Activated T-helper 2 cell treated with anti-CD3 and anti-CD28 coated beads, Interferon-gamma antibody, Interleukin-2, Interleukin-4, amounts not matched to agents 10 μg/mL and 5 μg/mL and 100 μg/mL, durations not matched to agents 14 hours and 24 hours and 36 hours (primary cell): Measurements from ENCODE around the gene DENND1A. TPM values are rescaled to one million over a fixed set of nuclear protein-coding genes. Genes with fewer than 3 reads are reported as not detected.

ENCODE experiments used
- DNase-seq: peaks from one replicate; pipeline ENCODE4 v3.0.0; 2021; ENCODE audit warnings: low spot score
- H3K27ac Mint-ChIP-seq: one replicate; pipeline ENCODE4 v1.8.0; 2021; ENCODE audit warnings: mixed read lengths
- H3K27me3 Mint-ChIP-seq: one replicate; pipeline ENCODE4 v1.8.0; 2021; ENCODE audit warnings: low read depth, mixed read lengths
- H3K36me3 Mint-ChIP-seq: one replicate; pipeline ENCODE4 v1.8.0; 2021; ENCODE audit warnings: low read depth, mixed read lengths
- H3K4me1 Mint-ChIP-seq: one replicate; pipeline ENCODE4 v1.8.0; 2021; ENCODE audit warnings: low read depth, mixed read lengths
- H3K4me3 Mint-ChIP-seq: one replicate; pipeline ENCODE4 v1.8.0; 2021; ENCODE audit warnings: low read depth, mild to moderate bottlenecking, moderate library complexity, mixed read lengths
- H3K9me3 Mint-ChIP-seq: one replicate; pipeline ENCODE4 v1.8.0; 2021; ENCODE audit warnings: mixed read lengths
- intact Hi-C: fragments of 100-400 bp; cut with micrococcal nuclease; formaldehyde crosslinking; loops from one replicate; pipeline ENCODE4 v1.15.1; 2023
- total RNA-seq: library from RNA; stranded (reverse); gene quantifications from 2 replicates; pipeline ENCODE4 v1.2.3, GENCODE V29; 2022

DENND1A gene
- total RNA-seq, 1 donor from 2014 or later = 20.0 TPM

- intact Hi-C loops = no loop called here
- no peaks in the 10 kb centered on the region for H3K4me1 Mint-ChIP-seq
Measured at GRCh38 chr9:123423311-123423640, 506.6 kb downstream of the DENND1A start.

GRCh38 chr9:123422635-123423310 is 507.2 kb downstream of the DENND1A start:
- no peaks in the 10 kb centered on the region for H3K36me3 Mint-ChIP-seq
- no peak overlapping the region for H3K27ac Mint-ChIP-seq
- no peaks in the 10 kb centered on the region for H3K9me3 Mint-ChIP-seq
- no peaks in the 10 kb centered on the region for H3K4me1 Mint-ChIP-seq
- no peaks in the 10 kb centered on the region for H3K27me3 Mint-ChIP-seq
- no peak overlapping the region for H3K4me3 Mint-ChIP-seq
- no peak for DNase-seq
- intact Hi-C loops = no loop called here

More at GRCh38 chr9:123423311-123423640, 506.6 kb downstream of the DENND1A start:
- Mint-ChIP-seq H3K27me3 (no peaks in the 10 kb centered on the region), H3K4me3 (no peak overlapping the region), H3K9me3 (no peaks in the 10 kb centered on the region), H3K36me3 (no peaks in the 10 kb centered on the region), H3K27ac (no peak overlapping the region)
- no peak for DNase-seq

GRCh38 chr9:123421801-123422455 is 508.0 kb downstream of the DENND1A start:
- no peaks in the 10 kb centered on the region for H3K4me1 Mint-ChIP-seq
- no peak for DNase-seq
- H3K36me3 Mint-ChIP-seq = no peaks in the 10 kb centered on the region
- no peaks in the 10 kb centered on the region for H3K9me3 Mint-ChIP-seq
- H3K27ac Mint-ChIP-seq = no peak overlapping the region
- H3K4me3 Mint-ChIP-seq = no peak overlapping the region
- intact Hi-C loops = no loop called here
- no peaks in the 10 kb centered on the region for H3K27me3 Mint-ChIP-seq

- Mint-ChIP-seq H3K36me3 (no peaks in the 10 kb centered on the region), H3K27me3 (no peaks in the 10 kb centered on the region), H3K4me3 (no peak overlapping the region), H3K27ac (no peak overlapping the region), H3K9me3 (no peaks in the 10 kb centered on the region), H3K4me1 (no peaks in the 10 kb centered on the region)
- no peak for DNase-seq
- intact Hi-C loops = no loop called here
Measured at GRCh38 chr9:123421186-123421585, 508.7 kb downstream of the DENND1A start.

DNA sequence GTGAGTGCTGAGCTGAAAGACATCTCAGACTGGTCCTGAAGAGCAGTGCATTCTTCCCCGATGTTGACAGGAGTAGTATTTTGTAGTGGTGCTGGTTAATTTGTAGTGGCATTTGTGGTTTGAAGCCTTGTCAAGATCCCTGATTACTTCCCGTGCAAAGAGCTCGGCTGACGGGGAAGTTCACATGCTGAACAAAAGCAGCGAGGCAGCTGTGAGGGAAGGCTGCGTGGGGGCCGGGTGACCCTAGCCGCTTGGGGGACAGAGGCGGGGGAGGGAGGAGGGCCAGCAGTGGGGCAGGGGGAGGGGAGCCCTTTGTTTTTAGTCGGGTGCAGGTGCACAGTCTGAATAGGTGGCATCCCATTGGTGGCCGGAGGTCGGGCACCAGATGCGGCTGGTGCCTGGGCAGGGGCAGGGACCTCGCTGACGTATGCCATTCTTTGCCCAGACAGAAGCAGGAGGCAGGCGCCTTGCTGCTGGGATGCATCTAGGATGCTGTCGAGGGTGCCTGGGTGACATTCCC is 509.3 kb downstream of the DENND1A start:
- intact Hi-C loops = no loop called here
- H3K4me1 Mint-ChIP-seq = no peaks in the 10 kb centered on the region
- no peaks in the 10 kb centered on the region for H3K9me3 Mint-ChIP-seq

GRCh38 chr9:123419721-123420591 is 510.0 kb downstream of the DENND1A start:
- no peak for DNase-seq
- intact Hi-C loops = no loop called here
- H3K4me3 Mint-ChIP-seq = no peak overlapping the region
- H3K36me3 Mint-ChIP-seq = no peaks in the 10 kb centered on the region
- no peaks in the 10 kb centered on the region for H3K27me3 Mint-ChIP-seq
- H3K27ac Mint-ChIP-seq = no peak overlapping the region
- no peaks in the 10 kb centered on the region for H3K9me3 Mint-ChIP-seq
- no peaks in the 10 kb centered on the region for H3K4me1 Mint-ChIP-seq

More for the DNA sequence above, 509.3 kb downstream of the DENND1A start:
- no peaks in the 10 kb centered on the region for H3K36me3 Mint-ChIP-seq
- H3K27ac Mint-ChIP-seq = no peak overlapping the region
- H3K4me3 Mint-ChIP-seq = no peak overlapping the region
- no peak for DNase-seq
- no peaks in the 10 kb centered on the region for H3K27me3 Mint-ChIP-seq

GRCh38 chr9:123419091-123419490 is 510.8 kb downstream of the DENND1A start:
- Mint-ChIP-seq H3K4me3 (no peak overlapping the region), H3K27me3 (no peaks in the 10 kb centered on the region), H3K4me1 (no peaks in the 10 kb centered on the region), H3K27ac (no peak overlapping the region), H3K36me3 (no peaks in the 10 kb centered on the region), H3K9me3 (no peaks in the 10 kb centered on the region)
- no peak for DNase-seq
- intact Hi-C loops = no loop called here

DNA sequence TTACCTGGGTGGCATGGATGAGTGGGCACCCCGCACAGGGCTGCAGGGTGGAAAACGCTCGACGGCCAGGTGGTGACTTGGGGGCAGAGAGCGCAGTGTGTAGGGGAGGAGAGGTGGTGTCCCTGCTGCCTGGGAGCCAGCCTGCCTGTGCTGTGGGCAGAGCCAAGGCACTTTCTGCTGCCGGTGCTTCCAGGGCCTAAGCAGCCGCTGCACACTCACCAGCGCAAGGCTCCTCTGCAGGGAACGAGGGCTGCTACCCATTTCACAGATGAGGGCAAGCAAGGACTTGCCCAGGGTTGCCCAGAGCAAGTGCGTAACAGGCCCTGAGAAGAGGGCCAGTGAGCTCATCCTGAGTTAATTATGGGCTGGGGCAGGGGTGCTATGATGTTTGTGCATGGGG is 511.4 kb downstream of the DENND1A start:
- no peak overlapping the region for H3K27ac Mint-ChIP-seq
- H3K4me3 Mint-ChIP-seq = no peak overlapping the region
- H3K9me3 Mint-ChIP-seq = no peaks in the 10 kb centered on the region
- no peaks in the 10 kb centered on the region for H3K4me1 Mint-ChIP-seq
- DNase-seq = no peak
- H3K36me3 Mint-ChIP-seq = no peaks in the 10 kb centered on the region
- intact Hi-C loops = no loop called here
- H3K27me3 Mint-ChIP-seq = no peaks in the 10 kb centered on the region

- no peak overlapping the region for H3K27ac Mint-ChIP-seq
- no peaks in the 10 kb centered on the region for H3K36me3 Mint-ChIP-seq
- H3K4me3 Mint-ChIP-seq = no peak overlapping the region
- intact Hi-C loops = no loop called here
- no peak for DNase-seq
- no peaks in the 10 kb centered on the region for H3K4me1 Mint-ChIP-seq
- H3K27me3 Mint-ChIP-seq = no peaks in the 10 kb centered on the region
- no peaks in the 10 kb centered on the region for H3K9me3 Mint-ChIP-seq
Measured at GRCh38 chr9:123418052-123418430, 511.9 kb downstream of the DENND1A start.

DNA sequence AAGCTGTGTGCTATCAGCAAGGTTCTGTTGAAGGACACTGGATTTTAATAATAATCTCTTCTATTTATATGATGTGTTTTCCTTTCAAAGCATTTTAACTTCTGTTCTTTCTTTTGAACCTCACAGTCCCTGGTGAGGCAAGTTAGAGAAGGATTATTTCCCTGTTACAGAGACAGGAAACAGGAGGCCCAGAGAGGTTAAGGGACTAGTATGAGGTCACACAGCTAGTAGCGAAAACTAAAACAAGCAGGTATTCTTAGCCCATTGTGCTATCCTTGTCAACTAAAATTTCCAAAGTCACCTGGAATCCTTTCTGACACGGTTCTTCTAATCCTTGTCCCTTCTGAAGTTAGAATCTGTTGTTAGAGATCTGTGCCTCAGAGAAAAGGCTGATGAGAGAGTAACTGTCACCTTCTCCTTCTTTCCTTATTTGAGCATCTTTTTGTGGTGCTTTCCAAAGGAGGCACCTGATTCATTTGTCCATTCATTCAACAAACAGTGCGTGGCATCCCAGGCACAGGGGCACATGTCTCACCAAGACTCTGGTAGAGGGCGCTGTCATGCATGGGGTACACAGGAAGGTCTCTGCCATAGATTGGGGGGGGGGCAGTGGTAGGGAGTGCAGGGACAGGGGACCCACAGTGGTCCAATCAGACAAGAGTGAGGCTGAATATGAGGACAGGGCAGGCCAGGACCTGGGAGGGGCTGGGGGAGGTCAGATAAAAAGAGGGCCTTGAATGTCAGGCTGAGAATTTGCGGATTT is 512.5 kb downstream of the DENND1A start:
- intact Hi-C loops = no loop called here
- H3K36me3 Mint-ChIP-seq = no peaks in the 10 kb centered on the region
- H3K4me3 Mint-ChIP-seq = no peak overlapping the region
- H3K4me1 Mint-ChIP-seq = no peaks in the 10 kb centered on the region
- no peaks in the 10 kb centered on the region for H3K27me3 Mint-ChIP-seq
- DNase-seq = no peak
- no peak overlapping the region for H3K27ac Mint-ChIP-seq
- no peaks in the 10 kb centered on the region for H3K9me3 Mint-ChIP-seq

- Mint-ChIP-seq H3K36me3 (no peaks in the 10 kb centered on the region), H3K27me3 (no peaks in the 10 kb centered on the region), H3K4me1 (no peaks in the 10 kb centered on the region), H3K4me3 (no peak overlapping the region), H3K27ac (no peak overlapping the region), H3K9me3 (no peaks in the 10 kb centered on the region)
- intact Hi-C loops = no loop called here
- DNase-seq = no peak
Measured at GRCh38 chr9:123416176-123416575, 513.8 kb downstream of the DENND1A start.
